ENCODE measurements around the gene AMACR. TPM values are rescaled to one million over a fixed set of nuclear protein-coding genes. Genes with fewer than 3 reads are reported as not detected.

Gene AMACR
- 13.5 TPM for total RNA-seq

- ATAC-seq, result peak; percentile 92
These were observed at the start of gene AMACR for GRCh38 chr5:34007621-34008600. Gene AMACR, minus strand, starts transcription at chr5:34008050. Its CDS starts 31 bp downstream, at chr5:34008019.

DNA sequence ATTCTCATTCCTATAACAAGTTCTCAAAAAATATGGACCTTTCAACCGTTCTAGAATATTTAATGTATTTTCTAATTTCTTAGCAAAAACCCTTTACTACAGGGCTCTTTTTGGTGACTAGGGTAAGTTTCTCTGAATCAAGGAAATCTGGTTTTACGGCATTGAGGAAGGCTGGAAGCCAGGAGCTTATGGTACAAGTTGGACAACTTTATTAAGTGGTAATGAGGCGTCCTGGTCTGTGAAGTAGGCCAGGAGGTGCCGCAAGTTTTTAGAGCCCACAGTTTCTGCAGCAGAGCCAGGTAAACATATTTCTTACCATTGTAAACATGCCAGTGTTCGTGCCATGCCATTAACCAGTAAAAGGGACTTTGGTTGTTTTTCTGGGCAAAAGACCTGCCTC, 49.7 kb upstream of the AMACR start:
- peak; percentile 59 for ATAC-seq

DNA sequence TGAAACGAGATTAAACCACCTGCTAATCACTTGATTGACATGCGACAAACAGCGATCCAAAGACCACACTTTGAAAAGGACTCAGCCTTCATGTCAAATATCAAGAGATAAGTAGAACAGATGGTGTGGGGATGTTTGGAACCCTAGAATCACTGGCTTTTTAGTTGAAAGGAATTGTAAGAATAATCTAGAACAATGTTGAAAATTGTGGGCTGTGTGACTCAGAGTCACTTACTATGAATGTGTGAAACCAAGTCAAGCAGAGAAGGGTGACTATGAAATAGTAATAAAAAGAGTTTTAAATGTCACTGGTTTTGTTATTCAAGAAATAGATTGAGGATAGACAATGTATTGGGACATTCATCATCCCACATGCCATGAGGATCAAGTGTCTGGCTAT, 49.3 kb upstream of the AMACR start:
- no peak for ATAC-seq

- ATAC-seq, result no peak
These were observed 47.8 kb upstream of the AMACR start for GRCh38 chr5:34055667-34056066.

DNA sequence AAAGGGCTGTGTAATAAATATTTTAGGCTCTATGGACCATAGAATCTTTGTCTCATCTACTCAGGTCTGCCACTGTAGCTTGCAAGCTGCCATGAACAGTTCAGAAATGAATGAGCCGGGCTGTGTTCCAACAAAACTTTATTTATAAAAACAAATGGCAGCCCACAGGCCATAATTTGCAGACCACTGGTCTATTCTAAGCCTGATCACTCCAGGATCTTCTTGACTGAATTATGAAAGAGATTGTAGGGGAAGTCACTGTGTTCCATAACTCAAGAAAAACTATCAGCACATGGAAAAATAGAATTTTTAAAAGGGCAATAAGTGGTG, 46.5 kb upstream of the AMACR start:
- no peak for ATAC-seq

DNA sequence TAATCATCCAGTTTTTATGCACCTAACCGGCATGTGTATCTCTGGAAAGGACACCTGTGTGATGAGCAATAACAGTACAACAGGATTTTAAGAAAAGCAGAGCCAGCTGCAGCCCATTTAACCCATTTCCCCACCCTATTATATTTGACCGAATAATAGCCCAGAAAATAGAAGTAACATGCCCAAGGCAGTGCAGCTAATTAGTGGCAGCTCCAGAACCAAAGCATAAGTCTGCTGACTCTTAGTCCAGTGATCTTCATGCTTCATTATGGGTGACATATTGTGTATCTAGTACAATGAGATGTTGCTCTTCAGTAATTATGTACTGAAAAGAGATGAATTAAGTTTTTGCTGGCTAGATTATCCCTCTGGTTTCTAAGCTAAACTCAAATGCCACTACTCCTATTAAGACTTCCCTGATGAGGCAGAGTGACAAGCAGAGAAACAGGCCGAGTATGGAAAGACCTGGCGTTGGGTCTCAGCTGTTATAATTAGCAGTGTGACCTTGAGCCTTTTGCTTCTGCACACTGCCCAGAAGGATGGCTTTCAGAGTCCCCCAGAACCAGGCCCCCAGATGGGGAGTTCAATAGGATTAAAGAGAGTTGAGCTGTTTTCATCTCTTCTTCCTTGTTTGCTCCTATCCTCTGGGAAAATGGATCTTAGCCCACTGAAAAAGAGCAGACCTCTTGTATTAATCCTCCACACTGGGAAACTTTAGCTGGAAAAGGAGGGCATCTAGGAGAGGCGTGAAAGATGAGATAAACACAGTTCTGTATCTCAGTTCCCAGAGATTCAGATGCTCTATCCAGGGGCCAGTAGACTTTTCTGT, 45.9 kb upstream of the AMACR start:
- ATAC-seq, result no peak

DNA sequence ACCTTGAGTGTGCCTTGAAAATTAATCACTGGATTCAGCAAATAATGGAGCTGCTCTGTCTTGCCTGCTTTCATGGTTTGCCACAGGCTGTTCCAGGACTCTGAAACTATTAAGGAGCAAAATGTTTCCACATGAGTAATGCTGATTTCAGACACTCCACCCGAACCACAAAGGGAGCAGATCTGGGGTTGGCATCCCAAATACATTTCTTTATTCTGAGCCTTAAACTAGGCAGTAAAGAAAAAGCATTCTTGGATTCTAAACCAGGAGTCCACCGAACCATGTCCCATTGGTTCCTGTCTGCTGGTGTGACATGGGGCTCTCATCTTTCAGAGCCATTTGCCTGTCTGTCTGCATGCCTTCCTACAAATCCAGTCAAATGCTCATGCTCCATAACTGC, 45.3 kb upstream of the AMACR start:
- ATAC-seq, result peak; percentile 78

DNA sequence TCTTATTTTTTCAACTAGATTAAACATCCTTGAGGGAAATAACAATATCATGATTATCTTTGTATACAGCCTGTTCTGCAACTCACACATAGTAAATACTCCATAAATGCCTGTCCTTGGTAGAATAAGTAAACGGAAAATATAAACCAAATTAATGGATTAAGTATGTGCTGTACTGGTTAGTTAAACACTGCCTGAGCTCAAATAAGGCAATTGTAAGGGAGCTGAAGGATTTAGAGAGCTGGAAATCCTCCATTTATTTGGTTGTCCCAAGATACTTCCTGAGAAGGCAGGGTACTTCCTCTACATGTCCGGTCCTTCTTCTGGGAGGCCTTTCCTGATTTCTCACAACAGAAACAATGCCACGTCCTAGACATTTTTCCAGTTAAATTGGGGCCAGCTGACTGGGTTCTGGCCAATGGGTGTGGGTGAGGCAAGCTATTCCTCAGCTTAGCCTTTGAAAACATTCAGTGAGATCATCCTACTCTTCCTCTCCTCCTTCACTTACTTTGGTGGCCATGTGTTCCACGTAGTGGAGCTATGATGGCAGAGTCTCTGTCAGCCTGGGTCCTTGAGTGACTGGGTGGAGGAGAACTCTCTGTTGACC, 43.6 kb upstream of the AMACR start:
- no peak for ATAC-seq

DNA sequence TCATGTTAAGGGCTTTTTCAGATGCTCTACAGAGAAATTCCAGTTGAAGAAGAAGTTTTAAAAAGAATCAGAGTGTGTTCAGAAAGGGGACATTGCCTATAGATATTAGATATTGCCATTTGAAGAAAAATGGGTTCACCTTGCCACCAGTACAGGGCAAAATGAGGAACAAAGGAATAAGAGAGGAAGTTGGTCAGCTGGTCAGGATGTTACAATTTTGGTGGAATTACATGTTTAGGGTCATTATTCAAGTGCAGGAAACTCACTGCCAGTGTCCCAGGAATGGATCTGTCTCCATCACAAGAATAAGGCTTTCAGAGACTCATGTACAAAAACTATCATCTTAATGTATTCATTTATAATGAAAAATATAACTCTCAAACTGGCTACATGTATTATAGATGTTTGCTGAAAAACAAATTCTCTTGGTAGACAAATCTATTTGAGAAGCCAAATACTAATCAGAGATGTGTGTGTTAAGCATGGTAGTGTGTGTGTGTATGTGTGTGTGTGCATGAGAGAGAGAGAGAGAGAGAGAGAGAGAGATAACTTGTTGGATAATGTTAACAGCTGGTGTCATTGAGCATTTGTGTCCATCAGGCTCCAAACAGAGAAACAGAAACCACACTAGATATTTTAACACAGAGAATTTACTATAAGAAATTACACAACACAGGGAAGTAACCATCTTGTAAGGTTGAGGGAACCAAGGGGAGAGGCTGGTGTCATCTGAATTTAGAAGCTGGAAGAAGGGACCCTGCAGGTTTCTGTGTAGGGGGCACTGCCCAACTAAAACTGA, 40.1 kb upstream of the AMACR start:
- no peak for ATAC-seq

GRCh38 chr5:34047143-34047542, 39.3 kb upstream of the AMACR start:
- ATAC-seq, result peak; percentile 28

DNA sequence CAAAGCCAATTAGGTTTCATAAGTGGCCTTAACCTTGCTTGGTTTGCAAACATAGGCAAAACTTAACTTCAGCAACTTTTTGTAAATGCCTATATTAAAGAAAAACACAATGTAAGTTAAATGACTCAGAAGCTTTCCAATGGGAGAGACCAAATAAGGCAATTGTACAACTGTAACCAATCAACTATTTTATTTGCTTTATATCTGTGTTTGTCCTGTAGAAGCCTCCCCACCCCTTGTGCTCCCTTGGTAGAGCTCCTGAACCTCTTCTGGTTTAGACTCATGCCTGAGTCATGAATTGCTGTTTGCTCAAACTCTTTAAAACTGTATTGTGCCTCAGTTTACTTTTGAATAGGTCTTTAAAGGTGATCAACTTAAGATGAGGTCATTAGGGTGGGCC, 38.1 kb upstream of the AMACR start:
- ATAC-seq, result peak; percentile 85

DNA sequence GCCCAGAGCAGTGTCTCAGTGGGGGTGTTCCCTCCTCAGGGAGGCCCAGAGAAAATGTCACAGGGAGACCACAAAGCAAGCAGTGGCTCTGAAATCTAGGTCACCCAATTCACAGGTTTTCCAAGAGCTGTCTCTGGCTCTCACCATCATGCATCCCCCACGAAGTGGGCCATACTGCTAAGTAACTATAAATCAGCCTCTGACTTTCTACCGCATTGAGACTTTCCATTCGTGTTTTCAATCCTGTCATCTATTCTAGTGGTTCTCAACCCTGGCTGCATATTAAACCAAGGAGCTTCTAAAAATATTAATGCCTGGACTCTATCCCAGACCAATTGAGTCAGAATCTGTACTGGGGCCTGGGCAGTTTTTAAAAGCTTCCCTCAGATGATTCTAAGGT, 37.2 kb upstream of the AMACR start:
- ATAC-seq, result no peak

GRCh38 chr5:34043099-34043876, 35.4 kb upstream of the AMACR start, which contains the start of gene C1QTNF3:
Gene C1QTNF3, minus strand, starts transcription at chr5:34043213. Its CDS starts 88 bp downstream, at chr5:34043125.
- no peak for ATAC-seq

GRCh38 chr5:34042321-34042720, 34.5 kb upstream of the AMACR start:
- no peak for ATAC-seq

- ATAC-seq, result no peak
These were observed 33.6 kb upstream of the AMACR start for GRCh38 chr5:34041247-34041972.

- ATAC-seq, result no peak
These were observed 32.6 kb upstream of the AMACR start for GRCh38 chr5:34040472-34040871.

DNA sequence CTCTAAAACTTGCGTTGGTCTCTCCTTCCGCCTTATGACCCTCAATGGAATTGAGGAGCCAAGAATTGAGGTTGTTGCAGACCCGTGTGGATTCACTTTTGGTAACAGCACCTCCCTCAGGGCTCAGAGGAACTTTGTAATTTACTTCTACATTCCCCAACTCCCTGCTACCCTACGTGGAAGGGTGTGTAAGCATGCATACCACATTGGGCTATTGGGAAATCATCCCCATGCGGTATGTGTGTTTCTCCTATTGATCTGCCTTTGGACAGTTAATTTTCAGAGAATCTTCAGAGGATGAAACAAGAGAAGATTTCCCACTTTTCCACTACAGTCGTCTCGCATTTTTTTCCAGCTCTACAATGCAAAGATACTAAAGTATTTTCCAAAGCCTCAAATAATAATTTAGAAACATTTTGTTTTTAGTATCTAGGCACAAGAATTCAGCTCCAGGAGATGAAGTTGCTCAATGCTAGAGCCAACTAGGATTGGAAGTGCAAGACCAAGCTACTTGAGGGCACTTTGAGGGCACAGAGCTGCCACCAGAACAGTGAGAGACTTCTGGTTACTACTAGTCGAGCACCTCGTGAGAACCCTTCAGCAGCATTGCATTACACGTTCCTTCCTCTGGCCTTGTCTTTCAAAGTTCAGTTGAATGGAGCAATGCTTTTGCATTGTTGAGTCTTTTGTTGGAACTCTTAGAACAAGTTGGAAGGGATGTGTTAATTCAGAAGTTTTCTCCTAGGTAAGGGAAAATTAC, 31.7 kb upstream of the AMACR start:
- no peak for ATAC-seq

DNA sequence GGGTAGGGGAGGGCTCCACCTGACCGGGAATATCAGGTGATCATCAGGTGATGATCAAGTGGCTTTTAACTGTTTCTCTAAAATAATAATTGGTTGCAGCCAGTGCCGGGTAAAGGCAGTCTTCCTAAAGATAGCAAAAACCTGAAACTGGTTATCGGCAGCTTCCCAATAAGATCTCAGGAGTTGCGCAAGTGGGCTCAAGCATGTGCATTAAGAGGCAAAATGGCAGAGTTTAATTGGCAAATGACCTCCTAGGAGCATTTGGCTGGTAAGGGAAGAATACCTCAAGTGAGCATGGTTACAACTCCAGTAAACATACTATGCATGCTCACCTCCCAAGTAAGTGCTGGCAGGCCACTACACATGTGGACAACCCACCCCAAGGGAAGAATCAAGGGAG, 31.0 kb upstream of the AMACR start:
- ATAC-seq, result no peak

- no peak for ATAC-seq
These were observed 30.5 kb upstream of the AMACR start for GRCh38 chr5:34038390-34038789.

DNA sequence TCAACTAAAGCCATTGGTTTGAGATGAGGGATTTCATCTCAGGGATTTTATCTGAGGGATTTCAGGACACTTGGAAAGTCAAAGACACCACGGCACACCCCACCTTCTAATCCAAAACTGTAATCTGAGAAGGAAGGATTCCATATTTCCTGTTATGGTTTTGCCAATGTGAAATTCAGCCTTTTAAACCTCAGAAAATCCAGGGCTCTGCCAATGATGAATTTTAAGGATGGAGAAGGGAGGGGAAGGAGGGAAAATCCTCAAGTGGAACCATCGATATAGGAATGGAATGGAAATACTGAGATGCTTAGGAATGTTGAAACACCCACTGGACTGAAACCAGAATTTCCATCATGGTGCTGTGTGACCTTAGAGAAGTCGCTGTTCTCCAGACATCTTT, 29.9 kb upstream of the AMACR start:
- ATAC-seq, result no peak

All from esophagus mucosa (tissue), 1 donor.